T47D (cell line): ENCODE measurements around the gene IBTK.
"Not testable (repeated sequence)": the region's sequence is repeated elsewhere in the genome, so short reads cannot be mapped to it uniquely, and the experiment has no call there.

ENCODE experiments used
- DNase-seq, 2 experiments: peaks; one replicate each; pipeline versions ENCODE4 v3.0.0 to v3.0.0-alpha.2; 2011 to 2012; ENCODE audit warnings: low read depth in 1 of 2, low spot score in 1 of 2
- JUND ChIP-seq: IDR thresholded peaks from 2 replicates; pipeline ENCODE4 v1.6.1; 2012; ENCODE audit warnings: low read depth
- in situ Hi-C: cut with HindIII; loops from 2 replicates; pipeline ENCODE4 v1.10.0; 2016; ENCODE audit warnings: low sequenced_read_pairs, low pct_unique_long_range_greater_than_20kb

Gene IBTK

DNA sequence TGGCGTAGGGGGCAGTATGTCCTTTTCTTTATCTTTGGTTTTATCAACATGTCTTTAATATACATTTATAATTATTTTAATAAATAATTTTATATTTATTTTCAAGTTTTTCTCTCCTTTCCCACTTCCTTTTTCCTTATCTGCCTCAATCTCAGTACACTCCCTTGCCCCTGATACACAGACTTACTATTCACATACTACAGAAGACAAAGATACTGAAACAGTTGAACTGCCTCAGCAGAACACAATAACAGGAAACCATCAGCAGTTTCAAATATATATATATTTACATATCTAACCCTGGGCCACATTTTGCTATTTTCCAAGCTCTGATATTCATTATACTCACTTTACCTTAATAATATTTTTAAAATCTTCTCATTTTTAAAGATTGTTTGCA lies 19.8 kb downstream of the IBTK start:
- TF ChIP-seq JUND = no peak
- in situ Hi-C loops = no loop called here
- no peak for DNase-seq

DNA sequence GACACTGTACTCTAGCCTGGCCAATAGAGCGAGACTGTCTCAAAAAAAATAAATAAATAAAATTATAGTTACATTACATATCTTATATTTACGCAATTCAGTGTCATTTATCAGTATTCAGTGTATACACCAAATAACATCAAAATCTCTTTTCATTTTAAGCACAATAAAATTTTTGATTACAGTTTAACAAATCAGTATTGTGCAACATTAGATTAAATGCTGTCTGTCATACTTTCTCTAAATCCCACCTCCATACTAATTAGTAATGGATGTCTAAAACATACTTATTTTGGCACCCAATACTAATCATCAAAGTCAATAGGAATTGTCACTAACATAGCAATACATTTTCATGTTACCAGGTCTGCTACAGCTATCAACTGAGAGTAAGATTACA lies 27.4 kb downstream of the IBTK start:
- no peak for TF ChIP-seq JUND
- in situ Hi-C loops = no loop called here
- DNase-seq = no peak

DNA sequence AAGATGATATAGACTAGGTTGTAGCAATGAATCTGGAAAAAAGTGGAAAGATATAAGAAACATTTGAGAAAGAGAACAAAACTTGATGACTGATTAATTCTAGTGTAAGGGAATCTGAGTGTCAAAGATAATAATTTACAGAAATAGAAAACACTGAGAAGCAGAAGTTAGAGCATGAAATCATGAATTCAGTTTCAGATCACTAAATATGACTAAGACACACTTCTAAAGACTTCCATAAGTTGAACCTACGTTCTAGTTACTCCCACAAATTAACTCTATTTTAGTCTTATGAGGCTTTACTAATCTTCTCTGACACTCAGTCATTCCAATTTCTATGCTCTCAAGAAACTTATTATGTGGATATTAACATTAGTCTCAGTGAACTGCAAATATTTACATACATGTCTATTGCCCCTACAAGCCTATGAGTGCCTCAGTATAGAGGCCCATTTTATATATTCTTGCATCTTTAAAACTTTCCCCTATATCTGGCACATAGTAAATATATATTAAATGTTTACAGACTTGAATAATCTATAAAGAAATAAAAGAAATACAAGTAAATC lies 30.4 kb downstream of the IBTK start:
- TF ChIP-seq JUND = no peak
- no peak for DNase-seq
- in situ Hi-C loops = no loop called here

DNA sequence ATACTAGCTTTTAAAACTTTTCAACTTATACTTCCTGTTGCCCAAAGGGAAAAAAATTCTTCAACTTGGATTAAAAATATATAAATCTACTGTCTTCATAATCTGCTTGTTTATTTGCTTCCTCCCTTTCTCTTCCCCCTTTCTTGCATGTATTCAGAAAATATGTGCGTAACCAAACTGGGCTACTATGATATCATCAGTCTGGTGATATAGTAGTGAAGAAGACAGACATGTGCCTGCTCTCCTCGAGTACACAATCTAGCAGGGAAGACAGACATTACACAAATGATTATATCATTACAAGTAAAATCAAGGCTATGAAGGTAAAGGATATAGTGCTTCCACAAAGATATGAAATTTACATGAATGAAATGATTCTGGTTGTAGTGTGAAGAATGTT lies 31.0 kb downstream of the IBTK start:
- no peak for DNase-seq
- in situ Hi-C loops = no loop called here
- TF ChIP-seq JUND = no peak

DNA sequence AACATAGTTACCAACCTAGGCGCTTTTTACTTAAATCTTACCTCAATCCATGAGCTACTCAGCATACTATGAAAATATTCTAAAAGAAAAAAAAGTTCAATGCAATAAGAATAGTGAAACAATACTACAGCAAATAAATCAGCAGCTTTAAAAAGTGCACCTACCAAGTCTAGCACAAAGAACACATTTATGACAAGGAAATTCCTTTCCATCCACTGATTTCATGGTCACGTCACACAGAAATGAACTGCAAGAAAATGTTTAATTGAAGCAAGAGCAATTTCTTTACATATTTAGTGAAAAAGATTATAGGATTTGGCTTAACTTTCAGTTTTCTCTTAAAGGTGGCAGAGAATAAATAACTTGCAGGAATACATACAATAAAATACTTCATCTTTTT lies 36.2 kb downstream of the IBTK start:
- in situ Hi-C loops = no loop called here
- TF ChIP-seq JUND = no peak
- no peak for DNase-seq

DNA sequence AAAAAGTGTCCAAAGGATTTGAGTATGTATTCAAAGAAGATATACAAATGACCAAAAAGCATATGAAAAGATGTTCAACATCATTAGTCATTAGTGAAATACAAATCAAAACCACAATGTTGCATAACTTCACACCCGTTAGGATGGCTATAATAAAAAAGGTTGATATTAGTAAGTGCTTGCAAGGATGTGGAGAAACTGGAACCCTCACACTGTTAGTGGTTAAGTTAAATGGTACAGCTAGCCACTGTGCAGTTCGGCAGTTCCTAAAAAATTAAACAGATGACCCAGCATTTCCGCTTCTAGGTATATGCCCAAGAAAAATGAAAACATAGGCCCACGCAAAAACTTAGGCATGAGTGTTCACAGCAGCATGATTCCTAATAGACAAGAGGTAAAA lies 38.6 kb downstream of the IBTK start:
- TF ChIP-seq JUND = no peak
- DNase-seq = no peak
- in situ Hi-C loops = no loop called here

DNA sequence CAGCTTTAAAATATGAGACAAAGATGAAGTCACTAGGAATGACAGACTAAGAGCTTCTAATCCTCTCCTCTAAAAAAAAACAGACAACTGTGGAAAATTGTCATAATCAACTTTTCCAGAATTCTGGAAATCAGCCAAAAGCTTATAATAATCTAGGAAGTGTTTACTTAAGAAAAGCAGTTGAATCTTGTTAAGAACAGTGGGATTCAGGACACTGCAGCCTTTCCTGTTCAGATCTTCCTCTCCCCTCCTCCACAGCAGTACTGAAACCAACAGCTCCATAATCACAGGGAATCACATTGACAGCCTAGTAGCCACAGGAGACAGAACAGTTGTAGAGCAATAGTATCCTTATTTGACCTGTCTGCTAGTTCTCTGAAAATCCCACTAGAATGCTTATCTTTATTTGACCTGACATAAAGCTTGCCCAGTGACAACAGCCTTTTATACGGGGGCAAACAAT lies 41.6 kb downstream of the IBTK start:
- DNase-seq = no peak

DNA sequence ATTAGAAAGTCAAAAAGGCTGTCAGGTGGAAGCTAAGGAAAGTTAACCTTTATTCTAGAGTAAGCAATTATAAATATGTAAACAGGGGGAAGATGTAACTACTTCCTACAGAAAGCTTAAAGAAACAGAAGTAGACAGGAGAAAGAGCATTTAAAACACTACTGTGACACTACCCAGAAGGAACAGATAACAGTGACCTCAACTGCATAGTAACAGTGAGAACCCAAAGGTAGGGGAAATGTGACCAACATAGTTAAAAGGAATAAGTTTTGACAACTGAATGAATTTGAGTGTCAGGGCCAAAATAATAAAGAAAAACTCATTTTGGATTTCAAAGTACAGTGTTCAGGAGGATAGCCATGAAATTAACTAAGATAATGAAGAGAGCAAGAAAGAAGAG lies 43.5 kb downstream of the IBTK start:
- DNase-seq = no peak
- in situ Hi-C loops = no loop called here
- TF ChIP-seq JUND = no peak

More for the DNA sequence above, 41.6 kb downstream of the IBTK start:
- in situ Hi-C loops = no loop called here
- no peak for TF ChIP-seq JUND

DNA sequence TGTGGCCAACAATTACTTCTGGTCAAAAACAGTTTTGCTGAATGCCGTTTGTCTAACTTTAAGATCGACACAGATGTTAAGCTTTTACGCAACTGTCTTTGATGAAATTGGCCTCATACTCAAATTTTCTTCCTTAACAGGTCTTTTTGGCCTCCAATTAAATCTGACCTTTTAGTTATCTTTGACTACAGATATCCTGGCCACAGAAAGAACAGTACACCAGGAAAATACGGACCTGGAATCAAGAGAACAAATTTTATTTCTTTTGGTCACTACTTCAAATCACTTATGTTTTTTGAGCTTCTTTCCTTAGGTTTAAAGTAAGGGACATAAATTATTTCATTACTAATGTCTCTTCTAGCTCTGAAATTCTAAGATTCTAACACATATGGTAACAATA lies 49.8 kb downstream of the IBTK start:
- in situ Hi-C loops = no loop called here
- no peak for DNase-seq
- TF ChIP-seq JUND = no peak

DNA sequence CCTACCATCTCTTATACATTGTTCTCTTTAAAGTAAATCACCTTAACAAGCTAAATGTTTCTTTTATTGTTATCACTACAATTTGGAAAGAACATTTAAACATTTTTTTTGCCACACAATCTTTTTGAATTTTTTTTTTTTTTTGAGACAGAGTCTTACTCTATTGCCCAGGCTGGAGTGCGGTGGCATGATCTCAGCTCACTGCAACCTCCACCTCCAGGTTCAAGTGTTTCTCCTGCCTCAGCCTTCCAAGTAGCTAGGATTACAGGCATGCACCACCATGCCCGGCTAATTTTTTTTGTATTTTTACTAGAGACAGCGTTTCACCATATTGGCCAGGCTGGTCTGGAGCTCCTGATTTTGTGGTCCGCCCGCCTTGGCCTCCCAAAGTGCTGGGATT lies 50.3 kb downstream of the IBTK start:
- in situ Hi-C loops, DNase-seq: not testable (repeated sequence)

DNA sequence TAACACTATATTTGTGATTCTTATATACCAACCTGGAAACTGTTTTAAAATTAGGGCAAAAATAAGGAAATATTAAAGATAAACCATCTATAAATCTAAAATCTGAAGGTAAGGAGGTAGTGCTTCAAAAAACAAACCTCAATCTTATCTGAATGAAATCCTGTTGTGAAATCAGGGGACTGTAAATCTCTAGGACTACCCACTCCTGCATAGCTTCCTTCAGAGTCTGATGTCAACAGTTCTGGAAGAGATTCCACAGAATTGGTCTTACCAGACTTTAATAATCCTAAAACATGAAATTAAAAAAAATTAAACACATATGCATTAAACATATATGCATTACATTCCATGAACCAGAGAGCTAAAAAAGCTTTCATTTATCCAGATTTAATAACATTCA lies 51.4 kb downstream of the IBTK start:
- in situ Hi-C loops = no loop called here
- DNase-seq = no peak
- TF ChIP-seq JUND = no peak

DNA sequence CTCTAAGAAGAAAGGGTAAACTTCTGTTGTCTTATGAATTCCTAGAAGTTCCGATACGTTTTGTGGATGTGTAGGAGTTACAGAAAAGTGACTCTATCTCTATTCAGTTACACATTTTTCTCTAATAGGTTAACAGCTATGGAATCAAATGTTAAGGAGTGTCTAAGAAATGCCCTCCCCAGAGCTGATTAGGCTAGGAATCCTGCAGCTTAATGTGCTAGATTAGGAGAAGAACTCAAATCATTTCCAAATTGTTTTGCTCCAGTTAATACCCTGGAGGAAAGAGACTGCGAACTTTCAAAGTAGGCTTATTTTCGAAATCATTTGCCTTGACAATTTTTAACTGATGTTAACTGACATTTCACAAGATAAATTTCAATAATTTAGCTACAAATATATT lies 51.9 kb downstream of the IBTK start:
- no peak for DNase-seq
- no peak for TF ChIP-seq JUND
- in situ Hi-C loops = no loop called here

DNA sequence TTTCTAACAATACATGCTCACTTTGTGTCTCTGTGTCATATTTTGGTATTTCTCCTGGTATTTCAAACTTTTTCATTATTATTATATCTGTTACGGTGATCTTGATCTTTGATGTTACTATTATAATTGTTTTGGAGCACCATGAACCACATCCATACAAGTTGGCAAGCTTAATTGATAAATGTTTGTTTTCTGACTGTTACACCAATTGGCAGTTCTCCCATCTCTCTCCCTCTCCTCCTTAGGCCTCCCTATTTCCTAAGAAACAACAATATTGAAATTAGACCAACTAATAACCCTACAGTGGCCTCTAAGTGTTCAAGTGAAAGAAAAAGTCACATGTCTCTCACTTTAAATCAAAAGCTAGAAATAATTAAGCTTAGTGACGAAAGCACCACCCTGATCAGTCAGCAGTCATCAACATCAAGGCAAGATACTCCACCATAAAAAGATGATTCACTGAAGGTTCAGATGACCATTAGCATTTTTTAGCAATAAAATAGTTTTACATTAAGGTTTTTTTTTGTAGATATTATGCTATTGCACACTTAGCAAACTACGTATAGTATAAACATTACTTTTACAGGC lies 61.5 kb downstream of the IBTK start:
- in situ Hi-C loops = no loop called here
- DNase-seq = no peak

More for the DNA sequence above, 61.5 kb downstream of the IBTK start:
- no peak for TF ChIP-seq JUND
